PC-3 (cell line): ENCODE data around the gene YJU2.

Experiments
- CTCF ChIP-seq: fragments of 300-600 bp; sonication (generic); conservative IDR thresholded peaks from 2 replicates; pipeline ENCODE4 v1.5.1; 2017; ENCODE audit warnings: antibody characterized with exemption, low read depth, mild to moderate bottlenecking, low read length
- EZH2 ChIP-seq: fragments of 300-600 bp; sonication (generic); IDR thresholded peaks from one replicate; pipeline ENCODE4 v1.6.1; 2017; ENCODE audit warnings: antibody characterized with exemption, mild to moderate bottlenecking, low read length; ENCODE audit not compliant: unreplicated experiment

- TF ChIP-seq CTCF (peak; percentile 74), EZH2 (no peak)
Observed at GRCh38 chr19:4233282-4233853, 13.5 kb upstream of the YJU2 start.
